ENCODE results near the gene NPLOC4.
A peak's percentile ranks its signal among the peaks of the same experiment; 100 is the strongest.
"Not testable (repeated sequence)": the region's sequence is repeated elsewhere in the genome, so short reads cannot be mapped to it uniquely, and the experiment has no call there.

Gene NPLOC4

GRCh38 chr17:81586096-81586495 is 50.8 kb downstream of the NPLOC4 start:
- Mint-ChIP-seq H3K9me3 (no peaks in the 10 kb centered on the region), H3K4me1 (no peaks in the 10 kb centered on the region), H3K4me3 (no peak overlapping the region), H3K27ac (no peak overlapping the region), H3K36me3 (peaks cover 14% of the 10 kb centered on the region), H3K27me3 (no peaks in the 10 kb centered on the region)

- not testable (repeated sequence) for H3K27me3 Mint-ChIP-seq, H3K27ac Mint-ChIP-seq, H3K4me1 Mint-ChIP-seq, H3K4me3 Mint-ChIP-seq, H3K9me3 Mint-ChIP-seq
- peaks cover 11% of the 10 kb centered on the region for H3K36me3 Mint-ChIP-seq
These were observed 52.1 kb downstream of the NPLOC4 start for GRCh38 chr17:81584771-81585170.

- H3K4me3 Mint-ChIP-seq, result no peak overlapping the region
- peaks cover 9% of the 10 kb centered on the region for H3K4me1 Mint-ChIP-seq
- no peaks in the 10 kb centered on the region for H3K9me3 Mint-ChIP-seq
- no peaks in the 10 kb centered on the region for H3K27me3 Mint-ChIP-seq
- H3K27ac Mint-ChIP-seq, result no peak overlapping the region
- peaks cover 10% of the 10 kb centered on the region for H3K36me3 Mint-ChIP-seq
These were observed 53.1 kb downstream of the NPLOC4 start for GRCh38 chr17:81583589-81584342.

- Mint-ChIP-seq H3K4me3 (no peak overlapping the region), H3K4me1 (peaks cover 18% of the 10 kb centered on the region), H3K27me3 (no peaks in the 10 kb centered on the region), H3K27ac (no peak overlapping the region), H3K9me3 (no peaks in the 10 kb centered on the region), H3K36me3 (peaks cover 12% of the 10 kb centered on the region)
These were observed 54.2 kb downstream of the NPLOC4 start for GRCh38 chr17:81582749-81583148.

- no peak overlapping the region for H3K4me3 Mint-ChIP-seq
- H3K36me3 Mint-ChIP-seq, result peaks cover 12% of the 10 kb centered on the region
- no peaks in the 10 kb centered on the region for H3K27me3 Mint-ChIP-seq
- peaks cover 22% of the 10 kb centered on the region for H3K4me1 Mint-ChIP-seq
- no peak overlapping the region for H3K27ac Mint-ChIP-seq
- H3K9me3 Mint-ChIP-seq, result no peaks in the 10 kb centered on the region
These were observed 54.6 kb downstream of the NPLOC4 start for GRCh38 chr17:81582341-81582740.

- Mint-ChIP-seq H3K4me1 (peaks cover 24% of the 10 kb centered on the region), H3K9me3 (no peaks in the 10 kb centered on the region), H3K36me3 (peaks cover 10% of the 10 kb centered on the region), H3K27me3 (no peaks in the 10 kb centered on the region), H3K27ac (no peak overlapping the region), H3K4me3 (no peak overlapping the region)
These were observed 55.2 kb downstream of the NPLOC4 start for GRCh38 chr17:81581758-81582157.

GRCh38 chr17:81580481-81580880 is 56.4 kb downstream of the NPLOC4 start:
- no peaks in the 10 kb centered on the region for H3K9me3 Mint-ChIP-seq
- no peaks in the 10 kb centered on the region for H3K27me3 Mint-ChIP-seq
- H3K36me3 Mint-ChIP-seq, result peaks cover 5% of the 10 kb centered on the region
- H3K4me1 Mint-ChIP-seq, result peaks cover 24% of the 10 kb centered on the region
- H3K4me3 Mint-ChIP-seq, result no peak overlapping the region
- peak overlapping the region; percentile 51 for H3K27ac Mint-ChIP-seq

- Mint-ChIP-seq H3K27me3 (no peaks in the 10 kb centered on the region), H3K36me3 (peaks cover 3% of the 10 kb centered on the region), H3K9me3 (no peaks in the 10 kb centered on the region), H3K27ac (no peak overlapping the region), H3K4me3 (no peak overlapping the region), H3K4me1 (peaks cover 24% of the 10 kb centered on the region)
These were observed 57.0 kb downstream of the NPLOC4 start for GRCh38 chr17:81579821-81580321.

- peaks cover 24% of the 10 kb centered on the region for H3K4me1 Mint-ChIP-seq
- H3K9me3 Mint-ChIP-seq, result no peaks in the 10 kb centered on the region
- no peak overlapping the region for H3K4me3 Mint-ChIP-seq
- peaks cover 3% of the 10 kb centered on the region for H3K36me3 Mint-ChIP-seq
- H3K27me3 Mint-ChIP-seq, result no peaks in the 10 kb centered on the region
- no peak overlapping the region for H3K27ac Mint-ChIP-seq
These were observed 57.6 kb downstream of the NPLOC4 start for GRCh38 chr17:81579298-81579697.

- Mint-ChIP-seq H3K4me3 (no peak overlapping the region), H3K4me1 (peaks cover 24% of the 10 kb centered on the region), H3K36me3 (peaks cover 3% of the 10 kb centered on the region), H3K27me3 (no peaks in the 10 kb centered on the region), H3K27ac (peak overlapping the region; percentile 59), H3K9me3 (no peaks in the 10 kb centered on the region)
These were observed 58.2 kb downstream of the NPLOC4 start for GRCh38 chr17:81578561-81579225.

GRCh38 chr17:81578038-81578441 is 58.9 kb downstream of the NPLOC4 start:
- Mint-ChIP-seq H3K4me1 (peaks cover 24% of the 10 kb centered on the region), H3K4me3 (no peak overlapping the region), H3K9me3 (no peaks in the 10 kb centered on the region), H3K27ac (peak overlapping the region; percentile 59), H3K36me3 (peaks cover 3% of the 10 kb centered on the region), H3K27me3 (no peaks in the 10 kb centered on the region)

GRCh38 chr17:81577278-81578000 is 59.5 kb downstream of the NPLOC4 start:
- H3K36me3 Mint-ChIP-seq, result peaks cover 3% of the 10 kb centered on the region
- peak overlapping the region; percentile 77 for H3K27ac Mint-ChIP-seq

GRCh38 chr17:81576621-81577277 is 60.2 kb downstream of the NPLOC4 start:
- Mint-ChIP-seq H3K27me3 (no peaks in the 10 kb centered on the region), H3K9me3 (no peaks in the 10 kb centered on the region), H3K27ac (no peak overlapping the region), H3K4me3 (no peak overlapping the region), H3K36me3 (peaks cover 3% of the 10 kb centered on the region), H3K4me1 (peaks cover 24% of the 10 kb centered on the region)

More at GRCh38 chr17:81577278-81578000, 59.5 kb downstream of the NPLOC4 start:
- no peaks in the 10 kb centered on the region for H3K9me3 Mint-ChIP-seq
- no peaks in the 10 kb centered on the region for H3K27me3 Mint-ChIP-seq
- H3K4me3 Mint-ChIP-seq, result no peak overlapping the region
- H3K4me1 Mint-ChIP-seq, result peaks cover 24% of the 10 kb centered on the region

GRCh38 chr17:81575836-81576235 is 61.1 kb downstream of the NPLOC4 start:
- Mint-ChIP-seq H3K9me3 (no peaks in the 10 kb centered on the region), H3K4me1 (peaks cover 24% of the 10 kb centered on the region), H3K4me3 (no peak overlapping the region), H3K27ac (no peak overlapping the region), H3K36me3 (peaks cover 3% of the 10 kb centered on the region), H3K27me3 (no peaks in the 10 kb centered on the region)

GRCh38 chr17:81574643-81574956 is 62.3 kb downstream of the NPLOC4 start:
- H3K27ac Mint-ChIP-seq, result no peak overlapping the region
- H3K9me3 Mint-ChIP-seq, result no peaks in the 10 kb centered on the region

More at GRCh38 chr17:81574643-81574956, 62.3 kb downstream of the NPLOC4 start:
- H3K4me1 Mint-ChIP-seq, result peaks cover 18% of the 10 kb centered on the region
- no peaks in the 10 kb centered on the region for H3K27me3 Mint-ChIP-seq
- H3K36me3 Mint-ChIP-seq, result peaks cover 3% of the 10 kb centered on the region
- H3K4me3 Mint-ChIP-seq, result no peak overlapping the region

All from activated naive CD4-positive, alpha-beta T cell treated with anti-CD3 and anti-CD28 coated beads, Interleukin-2, amount 50 U/mL, for 24 hours (primary cell).